Body of pancreas (tissue), 4 donors: Measurements from ENCODE around the gene LTB.

ENCODE experiments used
- CTCF ChIP-seq, 7 experiments: fragments of 450-650 bp in 4 of 7; fragments of 200-600 bp in 3 of 7; sonication (generic) in 3 of 7; IDR thresholded peaks; one replicate each; pipeline ENCODE4 v1.5.1; 2016 to 2019; ENCODE audit warnings: antibody characterized with exemption in 7 of 7
- POLR2A ChIP-seq, 3 donors: fragments of 450-650 bp; IDR thresholded peaks; one replicate each; pipeline ENCODE4 v1.6.1; 2016; ENCODE audit warnings: antibody characterized with exemption in 3 of 3, mild to moderate bottlenecking in 2 of 3

GRCh38 chr6:31538805-31539400 lies 43.3 kb downstream of the LTB start:
- no peak for TF ChIP-seq CTCF (IDR thresholded peaks at IDR 0.05)
- no peak for TF ChIP-seq POLR2A (IDR thresholded peaks at IDR 0.05)
